Osteocyte (in vitro differentiated cells): ENCODE measurements around the gene ZNF423. TPM values are rescaled to one million over a fixed set of nuclear protein-coding genes. Genes with fewer than 3 reads are reported as not detected.

Source experiments
- DNase-seq: peaks from one replicate; pipeline ENCODE4 v3.0.0; 2021; ENCODE audit warnings: mixed read lengths; ENCODE audit not compliant: unreplicated experiment; ENCODE audit errors: extremely low spot score
- H3K27ac Mint-ChIP-seq: one replicate; pipeline ENCODE4 v1.8.0; 2021; ENCODE audit warnings: mild to moderate bottlenecking, mixed read lengths; ENCODE audit not compliant: unreplicated experiment
- H3K27me3 Mint-ChIP-seq: one replicate; pipeline ENCODE4 v1.8.0; 2021; ENCODE audit warnings: mixed read lengths; ENCODE audit not compliant: unreplicated experiment
- H3K36me3 Mint-ChIP-seq: one replicate; pipeline ENCODE4 v1.8.0; 2021; ENCODE audit warnings: mixed read lengths; ENCODE audit not compliant: unreplicated experiment
- H3K4me1 Mint-ChIP-seq: one replicate; pipeline ENCODE4 v1.8.0; 2021; ENCODE audit warnings: mixed read lengths; ENCODE audit not compliant: unreplicated experiment
- H3K4me3 Mint-ChIP-seq: one replicate; pipeline ENCODE4 v1.8.0; 2021; ENCODE audit warnings: mild to moderate bottlenecking, moderate library complexity, mixed read lengths; ENCODE audit not compliant: unreplicated experiment
- H3K9me3 Mint-ChIP-seq: one replicate; pipeline ENCODE4 v1.8.0; 2021; ENCODE audit warnings: mixed read lengths; ENCODE audit not compliant: unreplicated experiment
- CTCF ChIP-seq: fragments of 200-600 bp; sonication (generic); IDR thresholded peaks from 2 replicates; pipeline ENCODE4 v1.5.0; 2021; ENCODE audit warnings: antibody characterized with exemption, mild to moderate bottlenecking, moderate library complexity
- total RNA-seq: library from RNA; stranded (reverse); gene quantifications from 2 replicates; pipeline ENCODE4 v1.2.1, GENCODE V29; 2021

ZNF423 gene
- total RNA-seq, 1 donor from 2014 or later: 25.1 TPM

- no peak overlapping the region for H3K4me3 Mint-ChIP-seq
- no peak for TF ChIP-seq CTCF
- peak; percentile 17 for DNase-seq
- H3K4me1 Mint-ChIP-seq: peaks cover 35% of the 10 kb centered on the region
- no peak overlapping the region for H3K27ac Mint-ChIP-seq
- H3K9me3 Mint-ChIP-seq: no peaks in the 10 kb centered on the region
- H3K27me3 Mint-ChIP-seq: no peaks in the 10 kb centered on the region
- no peaks in the 10 kb centered on the region for H3K36me3 Mint-ChIP-seq
Observed at GRCh38 chr16:49599704-49600103, 256.2 kb downstream of the ZNF423 start.

- TF ChIP-seq CTCF: no peak
- Mint-ChIP-seq H3K27ac (no peak overlapping the region), H3K4me3 (no peak overlapping the region), H3K27me3 (no peaks in the 10 kb centered on the region), H3K4me1 (peaks cover 39% of the 10 kb centered on the region), H3K36me3 (no peaks in the 10 kb centered on the region), H3K9me3 (no peaks in the 10 kb centered on the region)
- peak; percentile 40 for DNase-seq
Observed at GRCh38 chr16:49599281-49599680, 256.6 kb downstream of the ZNF423 start.

- H3K36me3 Mint-ChIP-seq: no peaks in the 10 kb centered on the region
- DNase-seq: peak; percentile 53
- H3K4me3 Mint-ChIP-seq: no peak overlapping the region
- H3K27ac Mint-ChIP-seq: no peak overlapping the region
- H3K9me3 Mint-ChIP-seq: no peaks in the 10 kb centered on the region
- peaks cover 46% of the 10 kb centered on the region for H3K4me1 Mint-ChIP-seq
- TF ChIP-seq CTCF: no peak
- no peaks in the 10 kb centered on the region for H3K27me3 Mint-ChIP-seq
Observed at GRCh38 chr16:49598383-49599170, 257.3 kb downstream of the ZNF423 start.

GRCh38 chr16:49597796-49598195 is 258.1 kb downstream of the ZNF423 start:
- H3K27me3 Mint-ChIP-seq: no peaks in the 10 kb centered on the region
- peaks cover 50% of the 10 kb centered on the region for H3K4me1 Mint-ChIP-seq
- H3K4me3 Mint-ChIP-seq: no peak overlapping the region
- no peaks in the 10 kb centered on the region for H3K9me3 Mint-ChIP-seq
- no peak overlapping the region for H3K27ac Mint-ChIP-seq
- no peak for TF ChIP-seq CTCF
- H3K36me3 Mint-ChIP-seq: no peaks in the 10 kb centered on the region
- peak; percentile 36 for DNase-seq

- no peak overlapping the region for H3K4me3 Mint-ChIP-seq
- DNase-seq: peak; percentile 80
- peaks cover 42% of the 10 kb centered on the region for H3K4me1 Mint-ChIP-seq
- no peak for TF ChIP-seq CTCF
- no peak overlapping the region for H3K27ac Mint-ChIP-seq
- H3K36me3 Mint-ChIP-seq: no peaks in the 10 kb centered on the region
- no peaks in the 10 kb centered on the region for H3K9me3 Mint-ChIP-seq
- H3K27me3 Mint-ChIP-seq: no peaks in the 10 kb centered on the region
Observed at GRCh38 chr16:49596648-49597291, 259.1 kb downstream of the ZNF423 start.
